ENCODE results near the gene GPR84. TPM values are rescaled to one million over a fixed set of nuclear protein-coding genes. Genes with fewer than 3 reads are reported as not detected.
A peak's percentile ranks its signal among the peaks of the same experiment; 100 is the strongest.

The GPR84 gene
- polyA plus RNA-seq, 2 of the 4 experiments (the other 2 are of a cell fraction): not detected

DNA sequence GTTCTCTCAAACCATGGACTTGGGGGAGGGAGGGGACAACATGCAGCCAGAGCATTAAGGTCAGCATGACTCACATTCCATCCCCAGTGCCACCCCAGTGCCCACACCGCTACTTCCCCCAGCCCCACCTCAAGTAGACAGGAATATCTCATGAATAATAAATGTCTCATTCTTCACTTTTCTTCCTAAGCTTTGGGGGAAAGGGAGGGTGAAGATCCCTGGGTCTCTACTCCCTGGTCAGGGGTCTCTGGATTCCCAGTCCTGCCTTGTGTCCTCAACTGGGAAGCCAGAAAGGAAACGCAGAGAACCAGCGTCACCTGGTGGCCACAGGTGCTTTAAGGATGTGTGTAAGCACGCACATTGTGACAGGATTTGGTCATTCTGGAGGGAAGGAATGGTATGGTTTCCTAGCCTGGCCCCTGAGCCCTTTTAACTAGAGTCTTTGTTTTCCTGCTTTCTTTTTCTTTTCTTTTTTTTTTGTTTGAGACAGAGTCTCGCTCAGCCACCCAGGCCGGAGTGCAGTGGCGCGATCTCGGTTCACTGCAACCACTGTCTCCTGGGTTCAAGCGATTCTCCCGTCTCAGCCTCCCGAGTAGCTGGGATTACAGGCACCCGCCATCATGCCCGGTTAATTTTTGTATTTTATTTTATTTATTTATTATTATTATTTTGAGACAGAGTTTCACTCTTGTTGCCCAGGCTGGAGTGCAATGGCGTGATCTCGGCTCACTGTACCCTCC is 3.4 kb downstream of the GPR84 start (continued):
- TF ChIP-seq, protein P1, sequence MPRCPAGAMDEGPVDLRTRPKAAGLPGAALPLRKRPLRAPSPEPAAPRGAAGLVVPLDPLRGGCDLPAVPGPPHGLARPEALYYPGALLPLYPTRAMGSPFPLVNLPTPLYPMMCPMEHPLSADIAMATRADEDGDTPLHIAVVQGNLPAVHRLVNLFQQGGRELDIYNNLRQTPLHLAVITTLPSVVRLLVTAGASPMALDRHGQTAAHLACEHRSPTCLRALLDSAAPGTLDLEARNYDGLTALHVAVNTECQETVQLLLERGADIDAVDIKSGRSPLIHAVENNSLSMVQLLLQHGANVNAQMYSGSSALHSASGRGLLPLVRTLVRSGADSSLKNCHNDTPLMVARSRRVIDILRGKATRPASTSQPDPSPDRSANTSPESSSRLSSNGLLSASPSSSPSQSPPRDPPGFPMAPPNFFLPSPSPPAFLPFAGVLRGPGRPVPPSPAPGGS (IDR thresholded peaks at IDR 0.05): no peak
- TF ChIP-seq, protein P2, sequence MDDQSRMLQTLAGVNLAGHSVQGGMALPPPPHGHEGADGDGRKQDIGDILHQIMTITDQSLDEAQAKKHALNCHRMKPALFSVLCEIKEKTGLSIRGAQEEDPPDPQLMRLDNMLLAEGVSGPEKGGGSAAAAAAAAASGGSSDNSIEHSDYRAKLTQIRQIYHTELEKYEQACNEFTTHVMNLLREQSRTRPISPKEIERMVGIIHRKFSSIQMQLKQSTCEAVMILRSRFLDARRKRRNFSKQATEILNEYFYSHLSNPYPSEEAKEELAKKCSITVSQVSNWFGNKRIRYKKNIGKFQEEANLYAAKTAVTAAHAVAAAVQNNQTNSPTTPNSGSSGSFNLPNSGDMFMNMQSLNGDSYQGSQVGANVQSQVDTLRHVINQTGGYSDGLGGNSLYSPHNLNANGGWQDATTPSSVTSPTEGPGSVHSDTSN (IDR thresholded peaks at IDR 0.05): no peak
- no peak for TF ChIP-seq ZSCAN20 (CRISPR knock-in tag; IDR thresholded peaks at IDR 0.05)

DNA sequence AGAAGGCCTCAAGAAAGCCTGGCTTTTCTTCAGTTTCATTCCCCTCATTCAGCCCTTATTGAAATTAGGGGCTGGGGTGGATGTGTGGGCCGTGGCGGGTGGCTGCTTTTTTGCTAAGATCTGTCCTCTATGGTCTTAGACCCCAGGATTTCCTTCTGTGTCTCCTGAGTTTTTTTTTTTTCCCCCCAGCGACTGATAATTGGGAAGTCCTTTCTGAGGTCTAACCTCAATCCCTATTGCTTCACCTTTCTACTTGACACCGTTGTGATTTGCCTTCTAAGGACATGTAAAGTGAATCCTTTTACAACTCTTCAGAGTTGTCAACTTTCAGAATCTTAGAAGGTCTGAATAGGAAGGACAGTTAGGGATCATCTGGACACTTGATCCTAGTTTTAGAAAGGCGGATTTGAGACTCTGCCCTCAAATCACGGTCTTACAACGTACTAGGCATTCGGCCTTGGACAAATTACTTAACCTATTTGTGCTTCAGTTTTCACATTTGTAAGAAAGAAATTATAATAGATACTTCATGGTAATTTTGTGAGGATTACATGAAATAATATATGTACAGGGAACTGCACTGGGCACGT is 4.4 kb downstream of the GPR84 start:
- ChIA-PET POLR2A (interaction anchor here (0.6 to 3.4 kb wide), 9 partner anchors 10 to 323 kb away, joined by 3 to 27 read pairs (median 5); partner anchors contain the start of genes CBX5, COPZ1 and HNRNPA1), CTCF (interaction anchor here (0.7 to 9.2 kb wide), 32 partner anchors 8 to 372 kb away, joined by 3 to 125 read pairs (median 8); partner anchors contain the start of gene HOXC8)
- DNase-seq (ENCODE audit: low read depth in 1 of 2, low spot score in 1 of 2): no peak
- H3K27ac ChIP-seq: peak overlapping the region; percentile 81 to 91
- no peak for TF ChIP-seq TFCP2L1 (CRISPR knock-in tag; IDR thresholded peaks at IDR 0.05)
- TF ChIP-seq ZC3H11A (IDR thresholded peaks at IDR 0.05): no peak
- TF ChIP-seq HDAC2 (IDR thresholded peaks at IDR 0.05): peak; percentile 93; the same call in 1 of the 2 replicates
- TF ChIP-seq, protein P3, sequence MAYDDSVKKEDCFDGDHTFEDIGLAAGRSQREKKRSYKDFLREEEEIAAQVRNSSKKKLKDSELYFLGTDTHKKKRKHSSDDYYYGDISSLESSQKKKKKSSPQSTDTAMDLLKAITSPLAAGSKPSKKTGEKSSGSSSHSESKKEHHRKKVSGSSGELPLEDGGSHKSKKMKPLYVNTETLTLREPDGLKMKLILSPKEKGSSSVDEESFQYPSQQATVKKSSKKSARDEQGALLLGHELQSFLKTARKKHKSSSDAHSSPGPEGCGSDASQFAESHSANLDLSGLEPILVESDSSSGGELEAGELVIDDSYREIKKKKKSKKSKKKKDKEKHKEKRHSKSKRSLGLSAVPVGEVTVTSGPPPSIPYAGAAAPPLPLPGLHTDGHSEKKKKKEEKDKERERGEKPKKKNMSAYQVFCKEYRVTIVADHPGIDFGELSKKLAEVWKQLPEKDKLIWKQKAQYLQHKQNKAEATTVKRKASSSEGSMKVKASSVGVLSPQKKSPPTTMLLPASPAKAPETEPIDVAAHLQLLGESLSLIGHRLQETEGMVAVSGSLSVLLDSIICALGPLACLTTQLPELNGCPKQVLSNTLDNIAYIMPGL (CRISPR knock-in tag; IDR thresholded peaks at IDR 0.05; ENCODE audit: borderline replicate concordance): no peak
- no peak for TF ChIP-seq CEBPB (IDR thresholded peaks at IDR 0.05)
- no peak for TF ChIP-seq ZNF302 (CRISPR knock-in tag; IDR thresholded peaks at IDR 0.05)
- TF ChIP-seq, protein P4, sequence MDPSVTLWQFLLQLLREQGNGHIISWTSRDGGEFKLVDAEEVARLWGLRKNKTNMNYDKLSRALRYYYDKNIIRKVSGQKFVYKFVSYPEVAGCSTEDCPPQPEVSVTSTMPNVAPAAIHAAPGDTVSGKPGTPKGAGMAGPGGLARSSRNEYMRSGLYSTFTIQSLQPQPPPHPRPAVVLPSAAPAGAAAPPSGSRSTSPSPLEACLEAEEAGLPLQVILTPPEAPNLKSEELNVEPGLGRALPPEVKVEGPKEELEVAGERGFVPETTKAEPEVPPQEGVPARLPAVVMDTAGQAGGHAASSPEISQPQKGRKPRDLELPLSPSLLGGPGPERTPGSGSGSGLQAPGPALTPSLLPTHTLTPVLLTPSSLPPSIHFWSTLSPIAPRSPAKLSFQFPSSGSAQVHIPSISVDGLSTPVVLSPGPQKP (IDR thresholded peaks at IDR 0.05; ENCODE audit: low read depth, low read length): no peak
- no peak for TF ChIP-seq FOXS1 (CRISPR knock-in tag; IDR thresholded peaks at IDR 0.05)
- peak; percentile 88 for TF ChIP-seq CHD4 (IDR thresholded peaks at IDR 0.05; ENCODE audit: borderline replicate concordance)
- peak; percentile 99 for TF ChIP-seq KDM1A (IDR thresholded peaks at IDR 0.05; ENCODE audit: low read depth)
- TF ChIP-seq, protein P5, sequence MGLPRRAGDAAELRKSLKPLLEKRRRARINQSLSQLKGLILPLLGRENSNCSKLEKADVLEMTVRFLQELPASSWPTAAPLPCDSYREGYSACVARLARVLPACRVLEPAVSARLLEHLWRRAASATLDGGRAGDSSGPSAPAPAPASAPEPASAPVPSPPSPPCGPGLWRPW (IDR thresholded peaks at IDR 0.05): no peak
- H3K9me3 ChIP-seq: no peaks in the 10 kb centered on the region
- peak overlapping the region; percentile 54 for H3K4me3 ChIP-seq
- peaks cover 28% of the 10 kb centered on the region for H3K4me1 ChIP-seq
- H3K4me2 ChIP-seq: peak overlapping the region; percentile 89
- ATAC-seq: no peak
- WGBS (ENCODE audit: missing lambda C conversion rate): 72% methylated on average over 9 of the region's 9 CpGs
- no peak for FAIRE-seq
